ENCODE measurements around the gene NEURL3.
"Not testable (repeated sequence)": the region's sequence is repeated elsewhere in the genome, so short reads cannot be mapped to it uniquely, and the experiment has no call there.

The NEURL3 gene

GRCh38 chr2:96468904-96469303 is 36.3 kb downstream of the NEURL3 start:
- TF ChIP-seq CTCF (IDR thresholded peaks at IDR 0.05; ENCODE audit: insufficient read depth, low read length, poor library complexity, severe bottlenecking): no peak
- Histone ChIP-seq H3K27me3 (replicated peaks; ENCODE audit: control insufficient read depth, insufficient read depth, low read length) (no peaks in the 10 kb centered on the region; the same call in 1 of the 2 replicates), H3K36me3 (ENCODE audit: control insufficient read depth, insufficient read depth, low read length) (no peaks in the 10 kb centered on the region), H3K4me3 (replicated peaks; ENCODE audit: low read depth, low read length) (no peak overlapping the region)
- no peak for DNase-seq (ENCODE audit: extremely low read depth, insufficient read length)

DNA sequence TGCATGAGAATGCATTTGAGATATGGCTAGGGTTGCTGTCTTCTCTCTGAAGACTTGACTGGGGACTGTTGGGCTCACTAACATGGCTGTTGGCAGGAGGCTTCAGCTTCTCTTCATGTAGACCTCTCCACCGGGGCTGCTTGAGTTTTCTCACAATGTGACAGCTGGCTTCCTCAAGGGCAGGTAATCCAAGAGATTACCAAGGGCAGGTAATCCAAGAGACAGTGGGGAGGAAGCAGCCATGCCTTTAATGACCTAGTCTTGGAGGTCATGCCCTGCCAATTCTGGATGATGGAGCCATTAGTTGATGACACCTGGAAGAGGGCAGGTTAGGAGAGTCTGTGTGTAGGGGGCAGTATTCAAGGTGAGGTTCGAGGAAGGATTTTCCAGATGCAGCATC is 40.5 kb downstream of the NEURL3 start:
- H3K4me3 ChIP-seq (replicated peaks; ENCODE audit: low read depth, low read length): no peak overlapping the region
- H3K36me3 ChIP-seq (ENCODE audit: control insufficient read depth, insufficient read depth, low read length): no peaks in the 10 kb centered on the region
- no peak for DNase-seq (ENCODE audit: extremely low read depth, insufficient read length)
- H3K27me3 ChIP-seq (replicated peaks; ENCODE audit: control insufficient read depth, insufficient read depth, low read length): no peaks in the 10 kb centered on the region; the same call in 1 of the 2 replicates
- no peak for TF ChIP-seq CTCF (IDR thresholded peaks at IDR 0.05; ENCODE audit: insufficient read depth, low read length, poor library complexity, severe bottlenecking)

DNA sequence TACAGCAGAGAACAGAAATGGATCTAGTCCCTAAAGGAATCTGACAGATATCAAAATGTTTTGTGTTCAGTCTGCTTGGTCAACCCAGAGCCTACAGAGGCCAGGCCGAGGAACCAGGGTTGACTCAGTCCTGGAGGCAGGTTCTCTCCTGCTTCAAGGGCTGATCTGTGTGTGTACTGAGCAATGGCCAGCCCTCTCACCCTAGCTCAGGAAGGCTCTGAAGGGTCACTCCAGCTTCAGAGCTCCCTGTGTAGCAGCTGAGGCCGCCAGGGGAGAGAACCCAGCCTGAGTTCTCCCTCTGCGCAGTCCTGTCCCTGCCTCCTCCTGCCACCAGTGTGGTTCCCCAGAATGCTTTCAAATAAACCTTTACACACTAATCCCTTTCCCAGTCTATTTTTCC is 41.1 kb downstream of the NEURL3 start:
- Histone ChIP-seq H3K4me3 (replicated peaks; ENCODE audit: low read depth, low read length) (no peak overlapping the region), H3K36me3 (ENCODE audit: control insufficient read depth, insufficient read depth, low read length) (no peaks in the 10 kb centered on the region), H3K27me3 (replicated peaks; ENCODE audit: control insufficient read depth, insufficient read depth, low read length) (no peaks in the 10 kb centered on the region; the same call in 1 of the 2 replicates)
- no peak for TF ChIP-seq CTCF (IDR thresholded peaks at IDR 0.05; ENCODE audit: insufficient read depth, low read length, poor library complexity, severe bottlenecking)
- no peak for DNase-seq (ENCODE audit: extremely low read depth, insufficient read length)

- Histone ChIP-seq H3K36me3 (ENCODE audit: control insufficient read depth, insufficient read depth, low read length) (no peaks in the 10 kb centered on the region), H3K4me3 (replicated peaks; ENCODE audit: low read depth, low read length) (no peak overlapping the region), H3K27me3 (replicated peaks; ENCODE audit: control insufficient read depth, insufficient read depth, low read length) (no peaks in the 10 kb centered on the region; the same call in 1 of the 2 replicates)
- TF ChIP-seq CTCF (IDR thresholded peaks at IDR 0.05; ENCODE audit: insufficient read depth, low read length, poor library complexity, severe bottlenecking): no peak
- DNase-seq (ENCODE audit: extremely low read depth, insufficient read length): no peak
Measured at GRCh38 chr2:96463119-96463518, 42.0 kb downstream of the NEURL3 start.

DNA sequence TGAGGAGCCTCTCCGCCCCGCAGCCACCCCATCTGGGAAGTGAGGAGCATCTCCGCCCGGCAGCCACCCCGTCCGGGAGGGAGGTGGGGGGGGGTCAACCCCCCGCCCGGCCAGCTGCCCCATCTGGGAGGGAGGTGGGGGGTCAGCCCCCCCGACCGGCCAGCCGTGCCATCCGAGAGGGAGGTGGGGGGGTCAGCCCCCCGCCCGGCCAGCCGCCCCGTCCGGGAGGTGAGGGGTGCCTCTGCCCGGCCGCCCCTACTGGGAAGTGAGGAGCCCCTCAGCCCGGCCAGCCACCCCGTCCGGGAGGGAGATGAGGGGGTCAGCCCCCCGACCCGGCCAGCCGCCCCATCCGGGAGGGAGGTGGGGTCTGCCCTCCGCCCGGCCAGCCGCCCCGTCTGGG is 43.5 kb downstream of the NEURL3 start:
- not testable (repeated sequence) for H3K4me3 ChIP-seq (replicated peaks; ENCODE audit: low read depth, low read length); H3K27me3 ChIP-seq (replicated peaks; ENCODE audit: control insufficient read depth, insufficient read depth, low read length); DNase-seq (ENCODE audit: extremely low read depth, insufficient read length); H3K36me3 ChIP-seq (ENCODE audit: control insufficient read depth, insufficient read depth, low read length)

DNA sequence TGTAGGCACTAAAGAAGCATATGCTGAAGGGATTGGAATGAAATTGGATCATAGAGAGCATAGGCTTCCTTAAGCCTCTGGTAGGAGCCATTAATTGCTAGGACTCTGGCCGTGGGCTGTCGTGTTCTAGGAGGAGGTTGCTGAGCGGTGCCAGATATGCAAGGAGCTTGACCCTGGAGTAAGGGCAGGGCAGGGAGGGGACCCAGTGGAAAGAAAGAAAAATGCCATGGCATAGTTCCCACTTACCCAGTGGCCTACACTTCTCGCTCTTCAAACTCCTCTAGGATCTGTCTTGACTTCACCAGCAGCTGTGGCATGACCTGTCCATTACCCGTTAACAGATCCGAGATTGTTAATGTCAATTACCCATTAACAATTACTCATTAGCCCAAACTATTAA is 53.1 kb downstream of the NEURL3 start:
- Histone ChIP-seq H3K27me3 (replicated peaks; ENCODE audit: control insufficient read depth, insufficient read depth, low read length) (no peaks in the 10 kb centered on the region; the same call in 1 of the 2 replicates), H3K4me3 (replicated peaks; ENCODE audit: low read depth, low read length) (no peak overlapping the region), H3K36me3 (ENCODE audit: control insufficient read depth, insufficient read depth, low read length) (no peaks in the 10 kb centered on the region)
- no peak for DNase-seq (ENCODE audit: extremely low read depth, insufficient read length)
- no peak for TF ChIP-seq CTCF (IDR thresholded peaks at IDR 0.05; ENCODE audit: insufficient read depth, low read length, poor library complexity, severe bottlenecking)

Measured in GM06990 (cell line).